ENCODE data around the gene ASCC3. TPM values are rescaled to one million over a fixed set of nuclear protein-coding genes. Genes with fewer than 3 reads are reported as not detected.
"Not testable (repeated sequence)": the region's sequence is repeated elsewhere in the genome, so short reads cannot be mapped to it uniquely, and the experiment has no call there.

ASCC3 gene
- total RNA-seq, 1 donor from 2014 or later = 42.0 TPM

- TF ChIP-seq, protein P1, sequence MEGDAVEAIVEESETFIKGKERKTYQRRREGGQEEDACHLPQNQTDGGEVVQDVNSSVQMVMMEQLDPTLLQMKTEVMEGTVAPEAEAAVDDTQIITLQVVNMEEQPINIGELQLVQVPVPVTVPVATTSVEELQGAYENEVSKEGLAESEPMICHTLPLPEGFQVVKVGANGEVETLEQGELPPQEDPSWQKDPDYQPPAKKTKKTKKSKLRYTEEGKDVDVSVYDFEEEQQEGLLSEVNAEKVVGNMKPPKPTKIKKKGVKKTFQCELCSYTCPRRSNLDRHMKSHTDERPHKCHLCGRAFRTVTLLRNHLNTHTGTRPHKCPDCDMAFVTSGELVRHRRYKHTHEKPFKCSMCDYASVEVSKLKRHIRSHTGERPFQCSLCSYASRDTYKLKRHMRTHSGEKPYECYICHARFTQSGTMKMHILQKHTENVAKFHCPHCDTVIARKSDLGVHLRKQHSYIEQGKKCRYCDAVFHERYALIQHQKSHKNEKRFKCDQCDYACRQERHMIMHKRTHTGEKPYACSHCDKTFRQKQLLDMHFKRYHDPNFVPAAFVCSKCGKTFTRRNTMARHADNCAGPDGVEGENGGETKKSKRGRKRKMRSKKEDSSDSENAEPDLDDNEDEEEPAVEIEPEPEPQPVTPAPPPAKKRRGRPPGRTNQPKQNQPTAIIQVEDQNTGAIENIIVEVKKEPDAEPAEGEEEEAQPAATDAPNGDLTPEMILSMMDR (IDR thresholded peaks at IDR 0.05) = no peak
- H3K9me3 Mint-ChIP-seq (ENCODE audit: unreplicated experiment) = peaks cover 11% of the 10 kb centered on the region
- H3K36me3 Mint-ChIP-seq (ENCODE audit: unreplicated experiment) = peaks cover 13% of the 10 kb centered on the region
- peaks cover 4% of the 10 kb centered on the region for H3K4me1 Mint-ChIP-seq (ENCODE audit: unreplicated experiment)
- no peak overlapping the region for H3K4me3 Mint-ChIP-seq (ENCODE audit: unreplicated experiment)
- H3K27me3 Mint-ChIP-seq (ENCODE audit: unreplicated experiment) = no peaks in the 10 kb centered on the region
- no peak overlapping the region for H3K27ac Mint-ChIP-seq (ENCODE audit: unreplicated experiment)
- no peak for DNase-seq (ENCODE audit: extremely low spot score, unreplicated experiment)
Measured at GRCh38 chr6:100838011-100838410, 43.1 kb downstream of the ASCC3 start.

GRCh38 chr6:100833972-100834574 is 47.1 kb downstream of the ASCC3 start:
- Mint-ChIP-seq H3K9me3 (ENCODE audit: unreplicated experiment) (peaks cover 11% of the 10 kb centered on the region), H3K27me3 (ENCODE audit: unreplicated experiment) (no peaks in the 10 kb centered on the region), H3K4me3 (ENCODE audit: unreplicated experiment) (no peak overlapping the region), H3K4me1 (ENCODE audit: unreplicated experiment) (no peaks in the 10 kb centered on the region), H3K27ac (ENCODE audit: unreplicated experiment) (no peak overlapping the region), H3K36me3 (ENCODE audit: unreplicated experiment) (peaks cover 11% of the 10 kb centered on the region)
- no peak for DNase-seq (ENCODE audit: extremely low spot score, unreplicated experiment)
- TF ChIP-seq, protein P1 (IDR thresholded peaks at IDR 0.05) = no peak

DNA sequence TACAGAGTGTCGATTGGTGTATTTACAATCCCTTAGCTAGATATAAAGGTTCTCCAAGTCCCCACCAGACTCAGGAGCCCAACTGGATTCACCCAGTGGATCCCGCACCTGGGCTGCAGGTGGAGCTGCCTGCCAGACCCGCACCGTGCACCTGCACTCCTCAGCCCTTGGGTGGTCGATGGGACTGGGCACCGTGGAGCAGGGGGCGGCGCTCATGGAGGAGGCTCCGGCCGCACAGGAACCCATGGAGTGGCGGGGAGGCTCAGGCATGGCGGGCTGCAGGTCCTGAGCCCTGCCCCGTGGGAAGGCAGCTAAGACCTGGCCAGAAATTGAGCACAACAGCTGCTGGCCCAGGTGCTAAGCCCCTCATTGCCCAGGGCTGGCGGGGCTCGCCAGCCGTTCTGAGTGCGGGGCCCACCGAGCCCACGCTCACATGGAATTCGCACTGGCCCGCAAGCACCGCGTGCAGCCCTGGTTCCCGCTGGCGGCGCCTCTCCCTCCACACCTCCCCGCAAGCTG is 52.0 kb downstream of the ASCC3 start:
- H3K4me3 Mint-ChIP-seq (ENCODE audit: unreplicated experiment); H3K4me1 Mint-ChIP-seq (ENCODE audit: unreplicated experiment); DNase-seq (ENCODE audit: extremely low spot score, unreplicated experiment); H3K27ac Mint-ChIP-seq (ENCODE audit: unreplicated experiment); H3K27me3 Mint-ChIP-seq (ENCODE audit: unreplicated experiment); H3K9me3 Mint-ChIP-seq (ENCODE audit: unreplicated experiment): not testable (repeated sequence)
- peaks cover 10% of the 10 kb centered on the region for H3K36me3 Mint-ChIP-seq (ENCODE audit: unreplicated experiment)

DNA sequence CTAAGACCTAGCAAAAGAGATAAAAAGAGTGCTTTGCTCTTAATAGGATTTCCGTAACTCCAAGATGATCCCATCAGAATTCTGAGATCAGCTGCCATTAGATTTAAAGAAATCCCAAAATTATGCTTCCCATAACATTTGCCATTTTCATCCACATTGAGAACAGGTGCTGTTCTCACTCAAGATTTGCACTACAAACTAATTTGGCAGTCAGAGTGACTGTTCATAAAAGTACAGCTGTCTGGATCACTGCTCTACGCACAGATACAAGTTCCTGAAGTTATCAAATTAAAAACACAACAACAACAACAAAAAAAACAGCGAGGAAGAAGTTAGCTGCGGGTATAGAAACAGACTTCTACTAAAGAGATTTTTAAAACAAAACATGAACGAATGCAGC is 58.1 kb downstream of the ASCC3 start:
- Mint-ChIP-seq H3K4me1 (ENCODE audit: unreplicated experiment) (peaks cover 1% of the 10 kb centered on the region), H3K9me3 (ENCODE audit: unreplicated experiment) (peaks cover 4% of the 10 kb centered on the region), H3K4me3 (ENCODE audit: unreplicated experiment) (no peak overlapping the region), H3K36me3 (ENCODE audit: unreplicated experiment) (peaks cover 6% of the 10 kb centered on the region), H3K27me3 (ENCODE audit: unreplicated experiment) (no peaks in the 10 kb centered on the region), H3K27ac (ENCODE audit: unreplicated experiment) (no peak overlapping the region)
- DNase-seq (ENCODE audit: extremely low spot score, unreplicated experiment) = no peak
- TF ChIP-seq, protein P1 (IDR thresholded peaks at IDR 0.05) = no peak

- TF ChIP-seq, protein P1 (IDR thresholded peaks at IDR 0.05) = no peak
- Mint-ChIP-seq H3K27me3 (ENCODE audit: unreplicated experiment) (no peaks in the 10 kb centered on the region), H3K9me3 (ENCODE audit: unreplicated experiment) (peaks cover 14% of the 10 kb centered on the region), H3K36me3 (ENCODE audit: unreplicated experiment) (peaks cover 7% of the 10 kb centered on the region), H3K4me1 (ENCODE audit: unreplicated experiment) (peaks cover 5% of the 10 kb centered on the region), H3K4me3 (ENCODE audit: unreplicated experiment) (no peak overlapping the region), H3K27ac (ENCODE audit: unreplicated experiment) (no peak overlapping the region)
- DNase-seq (ENCODE audit: extremely low spot score, unreplicated experiment) = no peak
Measured at GRCh38 chr6:100818066-100818465, 63.1 kb downstream of the ASCC3 start.
